Sigmoid colon (tissue), 7 donors: ENCODE measurements around the gene DTD1. TPM values are rescaled to one million over a fixed set of nuclear protein-coding genes. Genes with fewer than 3 reads are reported as not detected.

Source experiments
- DNase-seq: peaks from one replicate; pipeline ENCODE4 v3.0.0-alpha.2; 2019
- H3K27ac ChIP-seq, 4 donors: fragments of 200-600 bp; sonication (generic); one replicate each; pipeline ENCODE4 v1.5.1; 2016 to 2019; ENCODE audit warnings: mild to moderate bottlenecking in 1 of 4
- H3K27me3 ChIP-seq, 3 donors: fragments of 200-600 bp; sonication (generic); one replicate each; pipeline ENCODE4 v1.5.1; 2019; ENCODE audit warnings: mild to moderate bottlenecking in 1 of 3
- H3K36me3 ChIP-seq, 4 donors: fragments of 200-600 bp; sonication (generic); one replicate each; pipeline ENCODE4 v1.5.1; 2016 to 2019
- H3K4me1 ChIP-seq, 4 donors: fragments of 200-600 bp; sonication (generic); one replicate each; pipeline ENCODE4 v1.5.1; 2017 to 2019
- H3K4me3 ChIP-seq, 4 donors: fragments of 200-600 bp; sonication (generic); one replicate each; pipeline ENCODE4 v1.5.1; 2017 to 2019; ENCODE audit warnings: mild to moderate bottlenecking in 2 of 4, moderate library complexity in 1 of 4
- H3K9me3 ChIP-seq, 4 donors: fragments of 200-600 bp in 3 of 4; sonication (generic) in 3 of 4; one replicate each; pipeline versions ENCODE4 v1.5.1 to v1.6.1; 2013 to 2019
- EP300 ChIP-seq, 4 donors: sonication (generic); formaldehyde crosslinking; IDR thresholded peaks; one replicate each; pipeline ENCODE4 v1.6.1; 2017; ENCODE audit warnings: antibody characterized with exemption in 4 of 4
- POLR2A ChIP-seq, 2 donors: fragments of 450-650 bp; IDR thresholded peaks; one replicate each; pipeline ENCODE4 v1.6.1; 2016; ENCODE audit warnings: antibody characterized with exemption in 2 of 2, mild to moderate bottlenecking in 2 of 2, moderate library complexity in 2 of 2
- POLR2AphosphoS5 ChIP-seq, 4 donors: sonication (generic); formaldehyde crosslinking; IDR thresholded peaks; one replicate each; pipeline ENCODE4 v1.6.1; 2017; ENCODE audit warnings: antibody characterized with exemption in 4 of 4
- WGBS, 2 donors: extraction: QIAGEN DNeasy Blood & Tissue Kit; methylation state at CpG; one replicate each; pipeline ENCODE4 v1.1.7; 2013; 5-methylcytosine and 5-hydroxymethylcytosine counted together
- intact Hi-C: fragments of 100-400 bp; cut with DNase I; formaldehyde crosslinking; loops from one replicate; pipeline ENCODE4 v1.15.1; 2023
- polyA plus RNA-seq, 3 donors: library from polyadenylated mRNA; stranded (reverse); fragments of 200-250 nt; gene quantifications; one replicate each; pipeline ENCODE4 v1.2.3, GENCODE V29; 2013
- total RNA-seq, 4 donors: library from RNA; depleted of rRNA; stranded (reverse); fragments of >200 nt; gene quantifications; one replicate each; pipeline ENCODE4 v1.1.0, GENCODE V29; 2016
- TF ChIP-seq, protein P1 (sequence below), 4 experiments: fragments of 450-650 bp in 3 of 4; fragments of 200-600 bp in 1 of 4; IDR thresholded peaks; one replicate each; pipeline ENCODE4 v1.5.1; 2016 to 2019; ENCODE audit warnings: antibody characterized with exemption in 4 of 4, mild to moderate bottlenecking in 3 of 4, moderate library complexity in 2 of 4
- donor health status: healthy with polysubstance abuse.
- donor health status: Bipolar disorder and iron deficiency.
- donor health status: healthy.

DTD1 gene
- total and polyA plus RNA-seq, 7 donors: 11.6 to 22.9 (median 18.9) TPM

GRCh38 chr20:18585134-18585533 lies 2.7 kb upstream of the DTD1 start:
- no peak for DNase-seq
- no peaks in the 10 kb centered on the region for H3K27me3 ChIP-seq
- H3K36me3 ChIP-seq: no peaks in the 10 kb centered on the region
- H3K9me3 ChIP-seq: no peaks in the 10 kb centered on the region
- WGBS, 2 donors: 90 to 95% methylated on average over 2 of the region's 2 CpGs
- intact Hi-C loops: loop anchor here (10.0 kb wide), 1 partner anchor 210 kb away; no protein-coding TSS in a partner anchor
- no peak overlapping the region for H3K4me3 ChIP-seq
- H3K27ac ChIP-seq: no peak overlapping the region
- TF ChIP-seq POLR2A (IDR thresholded peaks at IDR 0.05): no peak
- no peak for TF ChIP-seq POLR2AphosphoS5 (IDR thresholded peaks at IDR 0.05)
- no peak for TF ChIP-seq EP300 (IDR thresholded peaks at IDR 0.05)
- TF ChIP-seq, protein P1, sequence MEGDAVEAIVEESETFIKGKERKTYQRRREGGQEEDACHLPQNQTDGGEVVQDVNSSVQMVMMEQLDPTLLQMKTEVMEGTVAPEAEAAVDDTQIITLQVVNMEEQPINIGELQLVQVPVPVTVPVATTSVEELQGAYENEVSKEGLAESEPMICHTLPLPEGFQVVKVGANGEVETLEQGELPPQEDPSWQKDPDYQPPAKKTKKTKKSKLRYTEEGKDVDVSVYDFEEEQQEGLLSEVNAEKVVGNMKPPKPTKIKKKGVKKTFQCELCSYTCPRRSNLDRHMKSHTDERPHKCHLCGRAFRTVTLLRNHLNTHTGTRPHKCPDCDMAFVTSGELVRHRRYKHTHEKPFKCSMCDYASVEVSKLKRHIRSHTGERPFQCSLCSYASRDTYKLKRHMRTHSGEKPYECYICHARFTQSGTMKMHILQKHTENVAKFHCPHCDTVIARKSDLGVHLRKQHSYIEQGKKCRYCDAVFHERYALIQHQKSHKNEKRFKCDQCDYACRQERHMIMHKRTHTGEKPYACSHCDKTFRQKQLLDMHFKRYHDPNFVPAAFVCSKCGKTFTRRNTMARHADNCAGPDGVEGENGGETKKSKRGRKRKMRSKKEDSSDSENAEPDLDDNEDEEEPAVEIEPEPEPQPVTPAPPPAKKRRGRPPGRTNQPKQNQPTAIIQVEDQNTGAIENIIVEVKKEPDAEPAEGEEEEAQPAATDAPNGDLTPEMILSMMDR (IDR thresholded peaks at IDR 0.05): no peak
- H3K4me1 ChIP-seq: peaks cover 0 to 21% (median 7%) of the 10 kb centered on the region in 4 donors

- 15 to 41% methylated on average over 18 of the region's 18 CpGs for WGBS, 2 donors
- Histone ChIP-seq H3K4me3 (peak overlapping the region; percentile 50 to 96 (median 81)), H3K4me1 (peaks cover 0 to 31% (median 7%) of the 10 kb centered on the region in 4 donors), H3K27ac (peak overlapping the region; percentile 74 to 83 (median 81)), H3K9me3 (no peaks in the 10 kb centered on the region), H3K36me3 (peaks cover 0 to 2% (median 0%) of the 10 kb centered on the region in 4 donors), H3K27me3 (no peaks in the 10 kb centered on the region)
- intact Hi-C loops: loop anchor here (10.0 kb wide), 1 partner anchor 206 kb away; no protein-coding TSS in a partner anchor
- no peak for TF ChIP-seq EP300 (IDR thresholded peaks at IDR 0.05)
- TF ChIP-seq POLR2AphosphoS5 (IDR thresholded peaks at IDR 0.05): no peak
- TF ChIP-seq, protein P1 (IDR thresholded peaks at IDR 0.05): no peak
- no peak for TF ChIP-seq POLR2A (IDR thresholded peaks at IDR 0.05)
- no peak for DNase-seq
Observed at GRCh38 chr20:18588574-18588933, 700 bp downstream of the DTD1 start.

GRCh38 chr20:18589941-18590674 lies 2.3 kb downstream of the DTD1 start:
- Histone ChIP-seq H3K4me1 (peaks cover 0 to 31% (median 7%) of the 10 kb centered on the region in 4 donors), H3K27ac (no peak overlapping the region), H3K27me3 (no peaks in the 10 kb centered on the region), H3K36me3 (peaks cover 0 to 18% (median 0%) of the 10 kb centered on the region in 4 donors), H3K4me3 (no peak overlapping the region), H3K9me3 (no peaks in the 10 kb centered on the region)
- TF ChIP-seq EP300 (IDR thresholded peaks at IDR 0.05) (no peak), POLR2A (IDR thresholded peaks at IDR 0.05) (no peak)
- intact Hi-C loops: loop anchor here (10.0 kb wide), 1 partner anchor 205 kb away; no protein-coding TSS in a partner anchor
- 90 to 93% methylated on average over 8 of the region's 8 CpGs for WGBS, 2 donors
- DNase-seq: no peak

- H3K9me3 ChIP-seq: no peaks in the 10 kb centered on the region
- peaks cover 0 to 55% (median 3%) of the 10 kb centered on the region in 4 donors for H3K36me3 ChIP-seq
- intact Hi-C loops: no loop called here
- DNase-seq: no peak
- H3K4me3 ChIP-seq: no peak overlapping the region
- H3K27me3 ChIP-seq: no peaks in the 10 kb centered on the region
- no peak for TF ChIP-seq POLR2A (IDR thresholded peaks at IDR 0.05)
- TF ChIP-seq, protein P1 (IDR thresholded peaks at IDR 0.05): no peak
- no peak for TF ChIP-seq POLR2AphosphoS5 (IDR thresholded peaks at IDR 0.05)
- no peak for TF ChIP-seq EP300 (IDR thresholded peaks at IDR 0.05)
- no peak overlapping the region for H3K27ac ChIP-seq
- peaks cover 0 to 1% (median 0%) of the 10 kb centered on the region in 4 donors for H3K4me1 ChIP-seq
Observed at GRCh38 chr20:18596270-18596669, 8.4 kb downstream of the DTD1 start.

DNA sequence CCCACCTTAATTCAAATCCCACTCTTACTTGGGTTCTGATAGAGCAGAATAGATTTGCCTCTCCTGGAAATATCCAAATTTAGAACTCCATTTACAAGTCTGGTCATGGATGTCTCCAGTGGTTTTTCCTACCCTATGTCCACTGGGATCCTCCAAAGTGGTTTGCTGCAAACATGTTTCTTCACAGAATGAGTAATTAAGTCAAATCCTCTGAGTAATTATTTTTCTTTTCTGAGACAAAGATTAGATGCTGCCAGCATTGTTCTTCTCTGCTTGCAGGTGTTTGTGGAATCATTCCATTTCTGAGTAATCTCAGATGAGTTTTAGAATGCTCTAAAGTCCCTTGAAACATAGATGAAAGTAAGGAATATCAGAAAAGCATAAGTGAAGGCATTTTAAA lies 21.9 kb downstream of the DTD1 start:
- intact Hi-C loops: no loop called here
- DNase-seq: no peak
- Histone ChIP-seq H3K27ac (no peak overlapping the region), H3K4me1 (peaks cover 0 to under 1% (median 0%) of the 10 kb centered on the region in 4 donors), H3K27me3 (no peaks in the 10 kb centered on the region), H3K36me3 (peaks cover 0 to 10% (median 0%) of the 10 kb centered on the region in 4 donors), H3K4me3 (no peak overlapping the region), H3K9me3 (no peaks in the 10 kb centered on the region)
- TF ChIP-seq POLR2A (IDR thresholded peaks at IDR 0.05): no peak
- TF ChIP-seq, protein P1 (IDR thresholded peaks at IDR 0.05): no peak
- no peak for TF ChIP-seq POLR2AphosphoS5 (IDR thresholded peaks at IDR 0.05)
- no peak for TF ChIP-seq EP300 (IDR thresholded peaks at IDR 0.05)
